GM18508 (cell line): ENCODE results near the gene GINS1.

Experiments
- ATAC-seq: cut with Tn5 transposase; IDR thresholded peaks from one replicate; pipeline ENCODE4 v1.9.1; 2021; ENCODE audit warnings: moderate number of reproducible peaks; ENCODE audit not compliant: insufficient read depth, unreplicated experiment

The GINS1 gene

GRCh38 chr20:25407311-25408169 is at the start of gene GINS1:
GINS1 (plus strand) TSS chr20:25407673; CDS start chr20:25407821, 148 bp downstream.
- peak; percentile 75 for ATAC-seq

- no peak for ATAC-seq
Measured at GRCh38 chr20:25360631-25361286, 46.7 kb upstream of the GINS1 start.

GRCh38 chr20:25361287-25361683 is 46.2 kb upstream of the GINS1 start:
- no peak for ATAC-seq

- ATAC-seq = no peak
Measured at GRCh38 chr20:25364180-25364788, 43.2 kb upstream of the GINS1 start.

GRCh38 chr20:25364879-25365699 is 42.4 kb upstream of the GINS1 start:
- no peak for ATAC-seq

- no peak for ATAC-seq
Measured at GRCh38 chr20:25368526-25368925, 38.9 kb upstream of the GINS1 start.

- ATAC-seq = no peak
Measured at GRCh38 chr20:25368976-25369375, 38.5 kb upstream of the GINS1 start.

GRCh38 chr20:25369529-25369928 is 37.9 kb upstream of the GINS1 start:
- no peak for ATAC-seq

- no peak for ATAC-seq
Measured at GRCh38 chr20:25369971-25370370, 37.5 kb upstream of the GINS1 start.

- ATAC-seq = no peak
Measured at GRCh38 chr20:25372584-25373336, 34.7 kb upstream of the GINS1 start.

- ATAC-seq = no peak
Measured at GRCh38 chr20:25374842-25375241, 32.6 kb upstream of the GINS1 start.

GRCh38 chr20:25376236-25376635 is 31.2 kb upstream of the GINS1 start:
- ATAC-seq = no peak

- no peak for ATAC-seq
Measured at GRCh38 chr20:25376886-25377285, 30.6 kb upstream of the GINS1 start.

- no peak for ATAC-seq
Measured at GRCh38 chr20:25378189-25378883, 29.1 kb upstream of the GINS1 start.

- ATAC-seq = no peak
Measured at GRCh38 chr20:25378884-25379733, 28.4 kb upstream of the GINS1 start.

GRCh38 chr20:25380945-25381614 is 26.4 kb upstream of the GINS1 start:
- no peak for ATAC-seq

- ATAC-seq = no peak
Measured at GRCh38 chr20:25382704-25383370, 24.6 kb upstream of the GINS1 start.
